H1 (cell line): ENCODE data around the gene KCNJ9. TPM values are rescaled to one million over a fixed set of nuclear protein-coding genes. Genes with fewer than 3 reads are reported as not detected.

Experiments
- BRCA1 ChIP-seq: IDR thresholded peaks from 2 replicates; pipeline ENCODE4 v1.6.1; 2012; ENCODE audit warnings: low read depth, low read length, improper control_type of control experiment
- CHD2 ChIP-seq: IDR thresholded peaks from 2 replicates; pipeline ENCODE4 v1.6.1; 2012; ENCODE audit warnings: low read length, improper control_type of control experiment
- CHD7 ChIP-seq: fragments of 300-600 bp; sonication (generic); IDR thresholded peaks from 2 replicates; pipeline ENCODE4 v1.7.1; 2012; ENCODE audit warnings: low read length, moderate library complexity, mild to moderate bottlenecking, inconsistent platforms; ENCODE audit not compliant: insufficient replicate concordance
- HDAC6 ChIP-seq: IDR thresholded peaks from one replicate; pipeline ENCODE4 v1.7.1; 2012; ENCODE audit warnings: low read depth, mild to moderate bottlenecking, inconsistent platforms, low read length, moderate library complexity
- POU5F1 ChIP-seq: IDR thresholded peaks from 2 replicates; pipeline ENCODE4 v1.6.1; 2011; ENCODE audit warnings: low read depth, mild to moderate bottlenecking, low read length, moderate library complexity
- ZNF274 ChIP-seq: IDR thresholded peaks from 2 replicates; pipeline ENCODE4 v1.7.0; 2012; ENCODE audit warnings: low read length, borderline replicate concordance; ENCODE audit errors: extremely low read depth
- polyA plus RNA-seq, 7 experiments: library from polyadenylated mRNA; depleted of rRNA in 3 of 7; stranded (reverse) in 5 of 7; unstranded in 2 of 7; fragments of >200 nt in 5 of 7; fragments of 200-250 nt in 2 of 7; gene quantifications; 1 replicate in 5 of 7; 2 replicates in 1 of 7; 4 replicates in 1 of 7; pipeline versions ENCODE4 v1.2.1 to v1.2.3, GENCODE V29; 2011 to 2013; ENCODE audit warnings: missing spikeins in 2 of 7, mixed read lengths in 2 of 7
- total RNA-seq: library from RNA; stranded (reverse); fragmentation: NEBNext Ultra II Directional; extraction: Animal tissue kit (Norgen Biotek cat#: 25700); gene quantifications from 2 replicates; pipeline ENCODE4 v1.2.1, GENCODE V29; 2021

The KCNJ9 gene
- total and polyA plus RNA-seq, 2 of the 8 experiments (the other 6 are each of a cell fraction or from before 2014, with no cell fraction given), result 0.02 to 0.13 TPM

DNA sequence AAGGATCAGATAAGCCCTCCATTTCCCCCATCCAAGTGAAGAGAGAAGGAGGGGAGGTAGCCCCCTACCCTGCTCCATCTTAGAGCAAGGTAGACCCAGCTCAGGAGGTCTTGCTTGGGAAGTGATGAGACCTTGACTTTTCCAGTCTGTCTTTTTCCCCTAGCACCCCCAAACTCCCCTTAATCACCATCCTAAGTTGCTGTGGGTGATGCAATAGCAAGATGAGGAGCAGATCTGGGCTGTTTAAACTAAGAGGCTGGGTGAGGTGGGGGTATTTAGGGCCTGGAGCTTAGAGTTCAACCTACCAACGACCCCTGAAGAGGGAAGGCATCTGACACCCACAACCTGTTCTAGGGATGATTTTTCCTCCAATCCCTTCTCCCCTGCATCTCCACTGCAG is 36.0 kb downstream of the KCNJ9 start (continued):
- TF ChIP-seq CHD7, result no peak
- no peak for TF ChIP-seq BRCA1
- TF ChIP-seq POU5F1, result no peak
- no peak for TF ChIP-seq CHD2
- no peak for TF ChIP-seq ZNF274
- no peak for TF ChIP-seq HDAC6
